Activated CD8-positive, alpha-beta memory T cell treated with anti-CD3 and anti-CD28 coated beads, Interleukin-2, amount 50 U/mL, for 48 hours (primary cell): ENCODE results near the gene ICAM2.
A peak's percentile ranks its signal among the peaks of the same experiment; 100 is the strongest.
"Not testable (repeated sequence)": the region's sequence is repeated elsewhere in the genome, so short reads cannot be mapped to it uniquely, and the experiment has no call there.

Experiments
- DNase-seq: peaks from one replicate; pipeline ENCODE4 v3.0.0-alpha.2; 2020

Gene ICAM2

DNA sequence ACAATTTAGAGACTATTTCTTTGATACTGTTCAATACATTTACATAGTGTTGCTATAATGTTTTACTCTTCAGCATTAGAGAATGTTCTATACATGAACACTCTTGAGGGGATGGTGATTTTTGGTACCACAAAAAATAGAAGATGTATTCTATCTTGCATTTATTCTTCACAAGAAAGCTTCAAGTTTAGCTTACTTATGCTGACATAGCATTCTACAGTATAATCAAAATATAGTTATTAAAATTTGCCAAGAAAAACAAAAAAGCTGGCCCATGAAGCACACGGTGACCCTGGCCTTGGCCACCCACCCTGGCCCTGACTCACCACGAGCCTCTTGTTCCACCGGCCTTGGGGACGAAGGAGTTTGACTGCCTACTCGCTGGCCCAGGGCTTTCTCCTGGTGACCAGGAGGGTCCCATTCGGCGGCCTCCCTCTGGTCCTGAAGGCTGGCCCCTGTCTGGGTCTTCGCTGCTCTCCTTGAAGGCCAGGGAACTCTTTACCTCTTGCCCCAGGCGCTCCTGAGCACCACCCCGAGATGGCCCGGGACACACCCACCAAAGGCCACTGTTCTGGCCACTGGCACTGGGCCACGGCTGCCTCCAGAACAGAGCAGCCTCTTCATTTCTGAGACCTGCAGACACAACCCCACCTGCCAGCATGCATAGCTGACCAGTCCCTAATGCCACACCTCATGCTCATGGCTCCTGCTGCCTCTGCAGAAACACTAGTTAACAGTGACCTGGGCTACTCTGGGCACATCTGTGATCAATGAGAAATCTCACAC lies 22.5 kb upstream of the ICAM2 start:
- no peak for DNase-seq

DNA sequence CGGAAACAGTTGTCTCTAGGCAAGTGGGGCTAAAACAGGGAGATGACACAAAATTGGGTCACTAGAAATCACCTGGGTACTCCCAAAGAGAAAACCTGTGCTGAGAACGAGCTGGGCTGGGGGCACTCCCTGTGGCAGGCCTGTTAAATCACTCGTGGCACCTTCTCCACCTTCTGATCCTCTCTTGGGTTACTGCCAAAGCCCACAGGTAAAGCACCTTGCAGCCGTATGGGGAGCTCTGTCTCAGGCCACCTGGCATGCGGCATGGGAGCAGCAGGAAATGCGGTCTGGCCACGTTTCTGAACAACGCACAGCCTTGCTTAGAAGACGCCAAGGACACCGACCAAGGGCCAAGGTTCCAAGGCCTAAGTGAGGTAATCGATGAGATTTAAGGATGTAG lies 21.5 kb upstream of the ICAM2 start:
- no peak for DNase-seq

DNA sequence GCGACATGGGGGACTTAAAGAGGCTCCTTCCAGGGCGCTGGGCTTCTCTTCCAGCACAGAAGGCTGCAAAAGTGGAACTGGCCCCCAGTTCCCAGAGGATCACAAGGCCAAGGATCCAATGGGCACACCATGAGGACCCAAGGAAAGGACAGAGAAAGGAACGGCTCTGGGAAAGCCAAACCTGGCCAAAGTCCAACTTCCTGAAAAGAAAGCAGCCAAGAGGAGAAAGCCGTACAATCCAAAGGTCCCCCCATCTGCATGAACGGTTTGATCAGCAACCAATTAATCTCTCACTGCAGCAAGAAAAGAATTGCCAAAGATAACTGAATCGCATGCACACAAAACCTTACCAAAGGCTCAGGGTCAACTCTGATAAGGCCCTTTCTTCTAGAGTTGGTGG lies 19.8 kb upstream of the ICAM2 start:
- no peak for DNase-seq

DNA sequence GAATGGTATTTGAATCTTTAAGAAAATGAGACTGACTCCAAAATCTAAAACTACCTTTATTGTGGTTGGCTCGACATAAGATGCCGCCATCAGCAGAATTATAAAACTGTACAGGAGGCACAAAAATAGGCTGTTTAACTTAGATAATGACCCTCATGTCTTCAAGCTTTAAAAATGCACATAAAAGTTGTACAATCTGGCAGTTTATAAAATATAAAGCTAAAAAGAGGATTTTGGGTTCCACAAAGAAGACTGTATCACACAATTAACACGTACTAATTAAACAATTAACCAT lies 18.6 kb upstream of the ICAM2 start:
- DNase-seq: no peak

DNA sequence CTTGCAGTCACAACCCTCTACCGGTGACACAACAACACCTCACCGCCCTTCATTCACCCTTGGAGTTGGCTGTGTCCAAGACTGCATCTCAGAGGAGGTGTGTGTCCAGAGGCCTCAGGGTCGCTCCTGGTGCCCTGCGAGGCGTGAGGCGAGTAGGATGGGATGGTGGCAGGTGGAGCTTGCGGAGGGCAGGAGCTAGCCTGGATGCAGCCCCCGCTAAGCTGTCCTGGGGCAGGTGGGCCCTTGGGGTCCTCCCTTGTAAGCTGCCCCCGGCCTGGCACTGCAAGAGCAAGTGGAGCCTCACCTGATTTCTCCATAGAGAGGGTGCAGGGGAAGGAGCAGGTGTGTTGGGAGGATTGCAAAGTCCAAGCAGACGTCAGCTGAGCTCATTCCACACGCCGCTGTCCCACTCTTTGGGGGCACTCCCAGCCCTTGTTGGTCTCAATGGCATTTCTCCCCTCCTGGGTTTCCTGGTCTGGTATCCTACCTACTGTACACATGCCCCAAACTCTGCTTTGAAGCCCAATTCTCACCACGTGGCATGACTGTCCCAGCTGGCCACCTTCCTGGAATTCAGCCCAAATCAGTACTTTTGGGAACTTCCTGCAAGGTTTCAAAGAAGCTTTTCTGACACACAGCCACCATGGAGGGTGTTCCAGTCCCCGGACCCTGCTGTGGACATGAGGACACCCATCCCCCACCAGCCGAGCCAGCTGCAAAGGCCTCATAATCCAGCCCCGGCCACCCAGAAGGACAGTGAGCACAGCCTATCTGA lies 18.1 kb upstream of the ICAM2 start:
- no peak for DNase-seq

DNA sequence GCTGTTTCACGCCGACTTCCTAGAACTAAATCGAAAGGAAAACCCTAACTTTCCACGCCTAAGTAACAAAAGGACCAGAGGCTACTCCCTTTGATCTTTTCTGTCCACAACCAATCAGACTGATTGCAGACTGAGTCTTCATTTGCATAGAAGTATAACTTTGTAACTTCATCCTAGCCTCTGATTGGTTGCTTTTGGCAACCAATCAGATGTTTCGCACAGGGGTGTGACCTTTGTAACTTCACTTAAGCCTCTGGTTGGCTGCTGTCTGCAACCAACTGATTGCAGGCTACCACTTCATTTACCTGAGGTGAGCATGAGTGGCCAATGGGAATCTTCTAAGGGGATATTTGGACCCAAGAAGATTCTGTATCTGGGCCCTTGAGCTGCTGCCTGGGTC lies 17.4 kb upstream of the ICAM2 start:
- DNase-seq: no peak

DNA sequence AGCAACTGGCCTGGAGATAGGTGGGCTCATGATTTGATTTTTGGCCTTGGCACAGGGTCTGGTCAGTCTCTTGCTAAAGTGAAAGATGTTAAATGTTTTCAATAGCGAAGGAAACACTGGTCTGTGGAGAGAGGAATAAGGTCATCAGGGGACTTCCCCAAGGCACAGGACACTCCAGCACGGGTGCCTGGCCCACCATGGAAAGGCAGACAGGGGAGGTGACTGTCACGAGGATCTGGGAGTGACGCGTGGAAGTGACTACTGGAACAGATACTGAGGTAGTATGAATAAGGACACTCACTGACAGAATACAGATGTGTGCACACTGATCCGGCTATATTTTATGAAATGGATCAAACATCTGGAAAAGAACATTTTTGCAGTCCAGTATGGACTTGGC lies 16.7 kb upstream of the ICAM2 start:
- DNase-seq: no peak

DNA sequence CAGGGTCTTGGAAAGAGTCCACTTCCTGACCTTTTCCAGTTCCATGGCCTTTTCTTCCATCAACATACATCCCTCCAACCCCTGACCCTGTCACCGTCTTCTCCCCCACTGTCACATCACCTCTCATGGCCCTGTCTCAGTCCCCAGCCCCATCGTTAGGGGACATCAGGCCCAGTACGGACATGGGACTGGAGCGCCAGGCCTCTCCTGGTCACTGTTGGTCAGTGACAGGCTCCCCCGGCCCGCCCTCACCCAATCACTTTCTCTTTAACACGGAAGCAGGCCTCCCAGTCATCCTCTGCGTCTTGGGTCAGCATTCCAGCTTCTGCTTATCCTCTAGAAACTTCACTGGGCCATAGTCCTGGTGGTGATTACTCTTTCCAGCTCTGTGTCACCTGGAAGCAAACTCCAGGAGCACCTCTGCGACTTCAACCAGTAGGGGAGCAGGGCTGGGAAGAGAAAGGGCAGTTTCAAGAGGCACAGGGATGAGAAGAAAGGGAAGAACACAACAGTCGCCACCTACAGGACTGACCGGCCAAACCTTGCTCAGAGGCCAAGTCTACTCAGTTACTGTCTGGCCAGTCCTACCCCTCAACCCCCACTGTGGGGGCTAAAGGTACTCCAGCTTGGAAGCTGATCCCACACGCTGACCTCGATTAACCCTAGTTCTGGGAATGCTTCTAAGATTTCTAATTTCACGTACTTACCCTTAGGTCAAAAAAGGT lies 15.9 kb upstream of the ICAM2 start:
- DNase-seq: no peak

DNA sequence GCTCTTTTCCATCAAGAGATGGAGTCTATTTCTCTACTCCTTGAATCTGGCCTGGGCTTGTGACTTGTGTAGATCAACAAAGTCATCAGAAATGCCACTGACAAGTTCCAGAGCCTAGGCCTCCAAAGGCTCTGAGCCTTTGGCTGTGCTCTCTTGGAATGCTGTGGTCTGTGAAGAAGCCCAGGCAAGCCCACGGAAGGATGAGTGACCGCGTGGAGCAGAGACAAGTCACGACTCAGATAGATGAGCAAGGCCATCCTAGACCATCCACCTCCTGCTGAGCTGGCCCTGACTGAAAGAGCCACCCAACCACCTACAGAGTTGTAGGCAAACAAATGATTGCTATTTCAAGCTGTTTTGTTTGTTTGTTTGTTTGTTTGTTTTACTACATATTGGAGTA lies 11.6 kb upstream of the ICAM2 start:
- no peak for DNase-seq

DNA sequence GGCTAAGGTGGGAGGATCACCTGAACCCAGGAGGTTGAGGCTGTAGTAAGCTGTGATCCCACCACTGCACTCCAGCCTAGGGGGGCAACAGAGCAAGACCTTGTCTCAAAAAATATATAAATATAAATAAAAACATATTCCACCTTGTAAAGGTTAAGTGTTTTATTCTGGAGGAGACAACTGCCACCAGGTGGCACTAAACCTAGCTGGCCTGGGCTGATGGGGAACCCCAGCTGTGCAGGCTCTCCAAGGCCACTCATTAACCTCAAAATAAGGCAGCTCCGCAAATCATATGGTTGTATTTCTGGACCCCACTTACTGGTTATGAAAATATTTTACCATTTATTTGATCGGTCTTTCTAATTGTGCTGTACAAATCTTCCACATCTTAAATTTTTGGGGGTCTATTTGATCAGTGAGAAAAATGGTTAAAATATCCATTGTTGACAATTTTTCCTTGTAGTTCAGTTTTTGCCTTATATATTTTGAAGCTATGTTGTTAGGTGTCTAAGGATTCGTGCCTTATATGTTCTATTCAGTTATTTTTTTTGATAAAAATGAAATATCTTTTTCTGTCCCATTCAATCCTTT lies 8.5 kb upstream of the ICAM2 start:
- peak; percentile 78 for DNase-seq

DNA sequence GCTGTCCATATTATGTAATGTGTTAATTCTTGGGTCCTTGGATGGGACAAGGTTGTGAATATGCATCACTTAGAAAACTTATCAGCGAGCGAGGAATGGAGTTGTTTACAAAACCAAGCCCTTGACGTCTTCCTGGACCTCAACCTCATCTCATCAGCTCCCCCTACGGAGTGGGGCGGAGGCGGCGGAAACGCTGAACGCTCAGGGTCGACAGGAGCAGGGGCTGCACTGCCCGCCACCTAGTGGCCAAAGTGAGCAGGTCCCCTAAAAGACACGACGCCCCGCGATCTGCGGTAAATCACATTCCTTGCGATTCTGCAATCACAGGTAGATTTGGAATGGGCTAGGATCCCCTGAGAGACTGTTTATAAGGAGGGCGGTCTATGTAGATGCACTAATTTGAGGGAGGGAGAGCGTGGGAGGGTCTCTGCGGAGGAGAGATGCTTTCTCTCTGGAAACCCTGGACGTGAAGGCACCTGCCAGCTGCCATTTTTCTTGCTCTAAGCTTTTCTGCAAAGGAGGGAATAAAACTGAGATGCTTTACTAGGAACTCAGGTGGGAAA lies 5.4 kb upstream of the ICAM2 start:
- peak; percentile 92 for DNase-seq

DNA sequence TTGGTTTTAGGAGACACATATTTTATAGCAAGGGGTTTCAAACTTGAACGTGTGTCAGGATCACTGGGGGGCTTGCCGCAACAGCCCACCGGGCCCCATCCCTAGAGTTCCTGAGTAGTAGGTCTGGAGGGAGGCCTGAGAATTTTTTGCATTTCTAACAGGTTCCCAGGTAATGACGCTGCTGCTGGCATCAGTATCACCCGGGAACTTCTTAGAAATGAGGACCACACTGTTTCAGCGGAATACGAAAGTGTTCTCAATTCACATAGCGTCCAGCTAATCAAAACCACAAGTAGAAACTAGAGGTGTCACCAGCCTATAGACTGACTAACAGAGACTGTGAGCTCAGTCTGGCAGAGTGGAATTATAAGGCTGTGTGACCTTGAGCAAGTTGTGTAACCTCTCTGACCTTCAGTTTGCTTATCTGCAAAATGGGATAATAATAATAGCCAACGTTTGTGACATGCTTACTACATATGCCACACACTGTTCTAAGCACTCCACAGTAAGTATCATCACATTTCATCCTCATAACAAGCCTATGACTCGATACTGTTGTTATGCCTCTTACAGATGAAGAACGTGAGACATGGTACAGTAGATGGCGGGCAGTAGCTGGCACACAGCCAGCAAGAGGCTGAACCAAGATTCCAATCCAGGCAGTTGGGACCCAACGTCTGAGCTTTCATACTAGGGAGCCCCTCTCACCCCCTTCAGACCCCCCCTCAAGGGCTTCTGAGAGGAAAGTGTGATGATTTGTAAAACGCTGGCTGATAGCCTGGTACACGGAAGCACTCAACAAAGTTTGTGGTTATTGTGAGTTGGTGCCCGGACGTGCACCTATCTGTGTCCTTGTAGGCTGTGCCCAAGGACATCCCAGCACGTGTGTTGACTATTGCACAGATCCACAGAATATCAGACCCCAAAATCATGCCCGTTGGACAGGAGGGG lies 4.6 kb upstream of the ICAM2 start:
- DNase-seq: peak; percentile 77

DNA sequence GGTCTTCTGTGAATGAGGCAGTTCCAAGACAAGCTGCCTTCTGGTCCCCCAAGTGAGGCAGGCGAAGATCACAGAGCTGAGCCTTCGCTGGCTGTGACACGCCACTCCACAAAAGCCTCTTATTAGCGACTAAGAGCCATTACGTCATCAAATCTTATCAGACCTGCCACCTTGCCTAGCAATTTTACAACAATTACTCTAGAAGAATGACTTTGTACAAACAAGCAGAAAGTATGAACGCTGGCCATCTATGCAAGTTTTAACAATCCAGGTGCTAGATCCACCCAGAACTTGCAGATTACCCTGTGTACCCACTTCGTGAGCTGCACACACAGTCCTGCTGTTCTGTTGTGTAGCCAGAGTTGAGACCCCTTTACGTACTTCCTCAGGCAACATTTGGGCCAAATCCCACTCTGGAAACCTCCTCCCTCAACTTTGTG lies 3.8 kb upstream of the ICAM2 start:
- DNase-seq: no peak

DNA sequence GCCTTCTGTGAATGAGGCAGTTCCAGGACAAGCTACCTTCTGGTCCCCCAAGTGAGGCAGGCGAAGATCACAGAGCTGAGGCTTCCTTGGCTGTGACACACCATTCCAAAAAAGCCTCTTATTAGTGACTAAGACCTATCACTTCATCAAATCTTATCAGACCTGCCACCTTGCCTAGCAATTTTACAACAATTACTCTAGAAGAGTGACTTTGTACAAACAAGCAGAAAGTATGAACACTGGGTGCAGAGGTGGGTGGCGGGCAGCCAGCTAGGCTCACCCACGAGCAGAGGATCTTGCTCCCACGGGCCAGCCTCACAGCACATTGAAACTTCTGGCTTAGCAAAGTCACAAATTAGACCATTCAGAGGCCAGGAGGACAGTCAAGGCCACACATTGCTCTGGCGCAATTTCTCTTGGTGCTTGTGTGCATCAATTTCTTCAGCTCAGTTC lies 2.2 kb upstream of the ICAM2 start:
- no peak for DNase-seq

DNA sequence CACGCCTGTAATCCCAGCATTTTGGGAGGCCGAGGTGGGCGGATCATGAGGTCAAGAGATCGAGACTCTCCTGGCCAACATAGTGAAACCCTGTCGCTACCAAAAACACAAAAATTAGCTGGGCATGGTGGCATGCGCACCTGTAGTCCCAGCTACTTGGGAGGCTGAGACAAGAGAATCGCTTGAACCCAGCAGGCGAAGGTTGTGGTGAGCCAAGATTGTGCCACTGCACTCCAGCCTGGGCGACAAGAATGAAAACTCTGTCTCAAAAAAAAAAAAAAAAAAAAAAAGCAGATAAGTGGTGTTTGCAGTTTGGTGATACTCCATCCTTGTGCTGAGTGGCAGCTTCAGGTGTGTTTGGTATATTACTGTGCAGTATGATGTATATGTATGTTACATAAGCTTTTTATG lies 877 bp downstream of the ICAM2 start:
- DNase-seq: not testable (repeated sequence)

DNA sequence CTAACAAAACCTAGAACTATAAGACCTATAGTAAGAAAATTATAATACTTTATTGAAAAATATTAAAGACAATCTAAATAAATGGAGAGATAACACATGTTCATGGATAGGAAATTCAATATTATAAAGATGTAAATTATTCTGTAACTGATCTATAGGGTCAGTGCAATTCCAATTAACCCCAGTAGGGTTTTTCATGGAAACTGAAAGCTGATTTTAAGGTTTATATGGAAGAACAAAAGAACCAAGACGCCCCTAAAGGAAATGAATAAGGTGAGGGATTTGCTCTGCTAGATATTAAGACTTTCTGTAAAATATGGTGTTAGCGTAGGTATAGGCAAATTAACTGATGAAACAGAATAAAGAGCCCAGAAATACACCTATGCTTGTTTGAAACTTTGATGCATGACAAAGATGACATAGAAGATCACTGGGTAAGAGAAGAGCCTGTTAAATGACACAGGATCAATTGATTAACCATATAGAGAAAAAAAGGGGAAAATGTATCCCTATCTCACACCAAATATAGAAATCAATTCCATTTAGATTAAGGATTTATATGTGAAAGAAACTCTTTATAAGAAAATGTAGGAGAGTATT lies 3.0 kb downstream of the ICAM2 start:
- DNase-seq: no peak

DNA sequence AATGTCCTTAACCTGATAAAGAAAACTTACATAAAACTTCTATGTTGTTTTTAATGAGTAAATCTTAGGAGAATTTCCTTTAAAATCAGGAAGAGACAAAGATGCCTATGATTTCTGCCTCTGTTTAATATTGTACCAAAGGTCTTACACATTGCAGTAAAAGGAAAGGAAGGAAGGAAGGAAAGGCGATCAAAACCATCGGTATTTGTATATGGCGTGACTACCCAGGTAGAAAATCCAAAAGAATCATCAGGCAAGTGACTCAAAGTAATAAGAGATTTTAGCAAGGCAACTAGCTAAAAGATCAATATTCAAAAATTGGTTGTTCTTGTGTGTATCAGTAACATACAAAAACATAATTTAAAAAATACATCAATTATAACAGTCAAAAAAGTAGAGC lies 3.5 kb downstream of the ICAM2 start:
- DNase-seq: no peak

DNA sequence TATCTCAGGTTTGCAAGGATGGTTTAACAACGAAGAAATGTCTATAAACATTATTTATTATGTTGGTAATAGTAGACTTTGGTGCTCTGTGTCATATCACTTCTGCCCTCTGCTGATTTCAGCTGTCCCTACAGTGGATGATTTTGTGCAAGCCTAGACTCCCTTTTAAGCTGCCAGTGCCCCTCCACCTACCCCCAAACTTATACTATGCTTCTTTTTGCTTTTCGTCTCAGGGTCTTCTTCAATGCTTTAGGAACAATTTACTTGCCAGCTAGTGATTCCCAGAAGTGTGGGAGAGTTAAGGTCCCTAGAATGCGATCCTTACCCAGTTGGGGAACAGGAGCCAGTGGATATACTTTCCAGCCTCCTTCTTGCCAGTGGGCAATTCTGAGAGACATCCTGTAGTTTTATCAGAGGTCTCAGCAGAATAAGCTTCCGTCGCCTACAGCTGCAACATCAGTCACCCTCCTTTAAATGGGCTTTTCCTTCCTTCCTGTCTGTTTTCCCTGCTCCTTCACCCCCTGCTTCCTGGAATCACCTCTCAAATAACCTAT lies 4.1 kb downstream of the ICAM2 start:
- peak; percentile 50 for DNase-seq

DNA sequence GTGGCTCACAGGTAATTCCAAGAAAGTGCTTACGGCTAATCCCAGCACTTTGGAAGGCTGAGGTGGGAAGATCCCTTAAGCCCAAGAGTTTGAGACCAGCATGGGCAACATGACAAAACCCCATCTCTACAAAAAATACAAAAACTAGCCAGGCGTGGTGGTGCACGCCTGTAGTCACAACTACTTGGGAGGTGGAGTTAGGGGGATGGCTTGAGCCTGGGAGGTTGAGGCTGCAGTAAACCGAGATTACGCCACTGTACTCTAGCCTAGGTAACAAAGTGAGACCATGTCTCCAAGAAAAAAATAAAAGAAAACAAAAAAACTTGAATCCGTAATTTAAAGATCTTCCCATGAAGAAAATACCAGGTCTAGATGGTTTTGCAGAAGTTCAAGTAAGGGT lies 5.0 kb downstream of the ICAM2 start:
- DNase-seq: peak; percentile 40

DNA sequence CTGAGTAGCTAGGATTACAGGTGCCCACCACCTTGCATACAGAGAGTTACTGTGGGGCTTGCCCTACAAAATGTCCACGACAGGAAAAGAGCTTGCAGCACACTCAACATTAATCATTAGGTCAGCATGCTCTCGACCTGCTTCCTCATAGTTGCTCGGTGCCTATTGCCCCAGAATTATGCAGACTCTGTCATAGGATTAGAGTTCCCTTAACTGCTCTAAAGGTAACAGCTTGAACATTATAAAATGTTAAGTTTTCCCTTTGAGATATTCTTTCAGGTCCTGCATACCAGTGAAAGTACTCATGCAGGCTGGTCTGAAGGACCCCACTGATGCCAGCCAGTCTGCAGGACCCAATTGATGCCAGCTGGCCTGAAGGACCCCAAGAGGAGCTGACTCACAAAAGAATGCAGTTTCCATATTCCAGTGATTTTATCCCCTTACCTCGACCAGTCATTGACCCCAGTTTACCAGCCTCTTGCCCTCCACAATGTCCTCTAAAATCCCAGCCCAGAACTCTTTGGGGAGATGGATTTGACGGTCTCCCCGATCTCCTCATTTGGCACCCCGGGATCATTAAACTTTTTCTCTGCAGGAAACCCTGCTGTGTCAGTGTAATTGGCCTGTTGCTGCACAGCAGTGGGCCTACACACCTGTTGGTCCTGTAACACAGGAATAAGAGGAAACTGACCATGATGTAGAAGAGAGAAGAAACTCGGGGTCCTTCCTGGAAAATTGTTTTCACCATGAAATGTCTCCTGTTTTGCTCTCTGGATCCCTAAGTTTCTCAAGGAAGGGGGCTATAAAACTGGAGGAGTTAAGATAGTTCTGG lies 10.6 kb downstream of the ICAM2 start:
- DNase-seq: no peak
